HG03457 (cell line): ENCODE results near the gene AXL.
"Not testable (repeated sequence)": the region's sequence is repeated elsewhere in the genome, so short reads cannot be mapped to it uniquely, and the experiment has no call there.

Experiments used
- ATAC-seq: cut with Tn5 transposase; IDR thresholded peaks from one replicate; pipeline ENCODE4 v1.9.1; 2021; ENCODE audit warnings: moderate number of reproducible peaks; ENCODE audit not compliant: unreplicated experiment

AXL gene

DNA sequence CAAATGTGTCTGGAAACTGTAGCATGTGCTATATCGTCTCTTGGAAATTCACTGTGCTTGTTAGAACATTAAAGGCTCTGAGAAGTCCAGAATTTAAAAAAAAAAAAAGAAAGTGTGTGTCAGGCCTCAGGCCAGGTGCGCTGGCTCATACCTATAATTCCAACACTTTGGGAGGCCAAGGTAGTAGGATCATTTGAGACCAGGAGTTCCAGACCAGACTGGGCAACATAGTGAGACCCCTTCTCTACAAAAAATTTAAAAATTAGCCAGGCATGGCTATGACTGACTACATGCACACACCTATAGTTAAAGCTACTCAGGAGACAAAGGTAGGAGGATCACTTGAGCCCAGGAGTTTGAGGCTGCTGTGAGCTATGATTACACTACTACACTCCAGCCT lies 50.0 kb downstream of the AXL start:
- ATAC-seq = no peak

- ATAC-seq = no peak
Measured at GRCh38 chr19:41269571-41269970, 50.5 kb downstream of the AXL start.

- ATAC-seq = no peak
Measured at GRCh38 chr19:41273076-41273475, 54.1 kb downstream of the AXL start.

- no peak for ATAC-seq
Measured at GRCh38 chr19:41274802-41275201, 55.8 kb downstream of the AXL start.

DNA sequence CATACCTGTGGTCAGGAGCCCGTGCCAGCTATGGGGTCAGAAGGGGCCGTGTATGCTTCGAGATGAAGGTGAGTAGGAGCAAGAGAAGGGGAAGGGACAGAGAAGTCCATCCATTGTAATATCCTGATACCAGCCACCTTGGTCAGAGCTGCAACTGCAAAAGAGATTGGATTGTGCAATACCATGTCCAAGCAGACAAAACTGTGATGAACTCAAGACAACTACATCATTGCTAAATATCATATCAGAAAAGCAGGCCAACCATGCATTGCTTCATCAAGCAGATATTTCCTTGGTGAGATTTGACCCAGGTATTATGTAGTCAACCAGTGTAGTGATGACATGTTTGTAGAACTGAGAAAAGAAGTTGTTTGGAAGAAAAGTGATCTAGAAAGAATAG lies 57.2 kb downstream of the AXL start:
- ATAC-seq = no peak

DNA sequence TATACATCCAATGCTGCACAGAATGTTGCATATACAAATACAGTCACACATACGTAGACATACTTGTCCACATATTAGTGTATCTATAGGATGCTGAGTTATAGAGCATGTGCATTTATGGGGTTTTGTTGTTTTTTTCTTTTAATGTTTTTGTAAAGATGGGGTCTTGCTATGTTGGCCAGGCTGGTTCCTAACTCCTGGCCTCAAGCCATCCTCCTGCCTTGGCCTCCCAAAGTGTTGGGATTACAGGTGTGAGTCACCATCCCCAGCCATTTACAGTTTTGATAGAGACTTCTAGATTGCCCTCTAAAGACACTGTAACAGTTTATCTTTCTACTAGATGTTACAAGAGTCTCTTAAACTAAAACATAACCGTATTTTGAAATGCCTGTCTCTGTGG lies 59.5 kb downstream of the AXL start:
- no peak for ATAC-seq

- no peak for ATAC-seq
Measured at GRCh38 chr19:41288673-41289530, 69.9 kb downstream of the AXL start.

- not testable (repeated sequence) for ATAC-seq
Measured at GRCh38 chr19:41289814-41290213, 70.8 kb downstream of the AXL start.

GRCh38 chr19:41294393-41294792 lies 75.4 kb downstream of the AXL start:
- ATAC-seq = no peak

GRCh38 chr19:41295499-41295898 lies 76.5 kb downstream of the AXL start:
- ATAC-seq = no peak

GRCh38 chr19:41296433-41296871 lies 77.4 kb downstream of the AXL start:
- no peak for ATAC-seq

DNA sequence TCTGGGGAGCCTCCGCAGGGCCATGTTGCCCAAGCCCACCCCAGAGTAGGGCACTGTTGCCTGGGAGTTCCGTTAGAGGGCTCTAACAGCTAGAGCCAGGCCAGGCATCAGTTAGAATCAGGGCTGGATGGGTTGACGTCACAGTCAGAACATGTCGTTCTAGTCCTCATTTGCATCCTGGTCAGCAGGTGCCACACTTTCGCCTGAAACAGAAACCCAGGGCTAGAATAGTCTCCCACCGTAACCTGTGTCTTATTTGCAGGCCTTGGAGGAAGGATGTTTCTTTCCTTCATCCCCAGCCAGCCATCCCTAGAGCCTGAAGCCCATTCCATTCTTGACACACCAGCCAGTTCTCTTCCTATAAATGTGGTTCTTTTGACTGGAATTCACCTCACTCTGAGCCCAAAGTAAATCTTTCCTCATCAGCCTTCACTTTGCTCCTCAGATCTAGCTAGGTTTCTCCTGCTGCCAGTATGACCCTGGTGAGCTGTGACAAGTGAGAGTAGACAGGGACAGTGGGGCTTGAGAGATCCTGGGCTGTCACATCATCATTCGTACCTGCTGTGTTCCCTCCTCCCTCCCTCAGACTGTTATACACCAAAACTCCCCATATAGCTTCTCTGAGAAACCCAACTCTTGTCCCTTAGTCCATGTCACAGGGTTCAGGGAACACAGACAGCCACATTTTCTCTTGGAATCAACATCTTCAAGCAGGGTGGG lies 78.8 kb downstream of the AXL start:
- no peak for ATAC-seq

- ATAC-seq = no peak
Measured at GRCh38 chr19:41298348-41298964, 79.4 kb downstream of the AXL start.

GRCh38 chr19:41299046-41299754 lies 80.2 kb downstream of the AXL start:
- ATAC-seq = no peak

DNA sequence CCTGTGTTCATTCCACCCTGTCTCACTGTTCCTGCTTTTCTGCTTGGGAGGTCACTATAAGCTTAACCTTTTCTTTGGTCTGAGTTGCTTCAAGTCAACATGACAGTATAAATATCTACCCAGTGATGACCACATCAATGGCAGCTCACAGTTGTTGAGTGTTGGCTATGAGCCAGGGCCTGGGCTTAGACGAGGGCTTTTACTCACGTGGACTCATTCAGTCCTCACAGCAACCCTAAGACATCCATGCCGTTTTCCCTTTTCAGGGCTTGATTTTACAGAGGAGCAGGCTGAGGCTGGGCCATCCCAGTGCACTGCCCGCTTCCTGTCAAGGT lies 80.7 kb downstream of the AXL start:
- ATAC-seq = no peak

DNA sequence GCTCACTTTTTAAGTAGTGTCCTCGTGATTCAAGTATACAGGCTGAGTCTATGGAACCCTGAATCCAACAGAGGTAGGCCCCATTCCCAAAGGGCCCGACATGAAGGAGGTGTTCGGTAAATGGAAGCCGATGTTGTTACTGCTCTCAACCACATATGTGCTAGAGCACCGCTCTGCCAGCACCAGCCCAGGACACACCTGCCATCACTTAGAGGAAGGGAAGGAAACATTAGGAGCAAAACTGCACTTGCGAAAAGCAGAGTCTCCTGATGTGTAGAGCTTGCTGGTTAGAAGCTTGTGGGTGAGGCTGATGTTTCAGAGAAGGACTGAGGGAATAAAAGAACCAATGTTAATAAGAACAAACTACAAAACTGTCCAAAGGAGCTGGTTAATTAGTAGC lies 81.5 kb downstream of the AXL start:
- ATAC-seq = no peak

DNA sequence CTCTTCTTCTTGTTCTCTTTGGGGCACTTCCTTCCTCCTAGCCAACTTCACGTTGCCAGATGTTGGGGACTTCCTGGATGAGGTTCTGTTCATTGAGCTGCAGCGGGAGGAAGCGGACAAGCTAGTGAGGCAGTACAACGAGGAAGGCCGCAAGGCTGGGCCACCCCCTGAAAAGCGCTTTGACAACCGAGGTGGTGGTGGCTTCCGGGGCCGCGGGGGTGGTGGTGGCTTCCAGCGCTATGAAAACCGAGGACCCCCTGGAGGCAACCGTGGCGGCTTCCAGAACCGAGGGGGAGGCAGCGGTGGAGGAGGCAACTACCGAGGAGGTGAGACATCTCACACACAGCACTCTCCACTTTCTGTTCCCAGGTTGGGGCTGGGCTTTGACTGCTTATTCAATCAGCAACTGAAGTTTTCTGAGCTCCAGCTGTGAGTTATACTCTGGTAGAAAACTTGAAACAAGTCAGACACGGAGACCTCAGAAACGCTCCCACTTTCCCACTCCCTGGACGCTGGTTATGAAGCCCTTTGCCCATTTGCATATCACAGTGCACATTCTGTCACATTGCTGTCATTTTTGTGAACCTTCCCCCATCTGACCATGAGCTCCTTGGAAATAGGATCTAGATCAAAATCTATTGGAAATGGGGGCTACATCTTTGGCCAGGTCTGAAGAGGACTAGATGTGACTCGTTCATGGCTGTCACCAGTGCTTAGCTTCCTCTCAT lies 83.8 kb downstream of the AXL start:
- ATAC-seq = no peak

- no peak for ATAC-seq
Measured at GRCh38 chr19:41303954-41304353, 84.9 kb downstream of the AXL start.

- no peak for ATAC-seq
Measured at GRCh38 chr19:41304706-41305483, 85.9 kb downstream of the AXL start.
